GM12892 (cell line): ENCODE results near the gene GSTT2.
A peak's percentile ranks its signal among the peaks of the same experiment; 100 is the strongest.
"Not testable (repeated sequence)": the region's sequence is repeated elsewhere in the genome, so short reads cannot be mapped to it uniquely, and the experiment has no call there.

ENCODE experiments used
- DNase-seq: peaks from one replicate; pipeline ENCODE4 v3.0.0; 2011; ENCODE audit not compliant: insufficient read length
- FAIRE-seq: peaks from 2 replicates; lab custom pipeline; 2011; peaks lifted over from hg19 to GRCh38; lab: Jason Lieb, UNC
- POLR2A ChIP-seq: IDR thresholded peaks from 2 replicates; pipeline ENCODE4 v1.6.1; 2011; ENCODE audit warnings: low read depth, low read length, control low read depth
- POLR2AphosphoS5 ChIP-seq: IDR thresholded peaks from 2 replicates; pipeline ENCODE4 v1.6.1; 2011; ENCODE audit warnings: low read depth, low read length, control low read depth
- TAF1 ChIP-seq: IDR thresholded peaks from 2 replicates; pipeline ENCODE4 v1.6.1; 2011; ENCODE audit warnings: low read depth, mild to moderate bottlenecking, control low read depth, low read length, borderline replicate concordance

GSTT2 gene

DNA sequence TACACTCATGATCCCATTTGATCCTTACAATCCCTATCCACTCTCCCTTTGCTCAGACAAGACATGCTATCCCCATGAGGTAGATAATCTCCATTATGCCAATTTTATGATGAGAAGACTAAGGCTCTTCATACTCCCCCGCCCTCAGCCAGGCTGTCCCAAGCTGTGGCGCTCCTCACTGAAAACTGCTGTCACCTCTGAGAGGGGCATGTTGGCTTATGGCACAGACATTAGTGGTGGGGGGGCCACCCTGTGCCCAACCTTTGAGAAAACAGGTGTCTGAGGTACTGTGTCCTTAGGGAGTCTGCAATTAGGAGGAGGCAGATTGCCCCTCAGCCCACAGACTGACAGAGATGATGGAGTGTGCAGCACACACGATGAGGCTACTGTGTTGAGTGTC is 10.9 kb upstream of the GSTT2 start:
- FAIRE-seq (no peak), DNase-seq (no peak)
- no peak for TF ChIP-seq TAF1
- TF ChIP-seq POLR2AphosphoS5 = no peak
- no peak for TF ChIP-seq POLR2A

DNA sequence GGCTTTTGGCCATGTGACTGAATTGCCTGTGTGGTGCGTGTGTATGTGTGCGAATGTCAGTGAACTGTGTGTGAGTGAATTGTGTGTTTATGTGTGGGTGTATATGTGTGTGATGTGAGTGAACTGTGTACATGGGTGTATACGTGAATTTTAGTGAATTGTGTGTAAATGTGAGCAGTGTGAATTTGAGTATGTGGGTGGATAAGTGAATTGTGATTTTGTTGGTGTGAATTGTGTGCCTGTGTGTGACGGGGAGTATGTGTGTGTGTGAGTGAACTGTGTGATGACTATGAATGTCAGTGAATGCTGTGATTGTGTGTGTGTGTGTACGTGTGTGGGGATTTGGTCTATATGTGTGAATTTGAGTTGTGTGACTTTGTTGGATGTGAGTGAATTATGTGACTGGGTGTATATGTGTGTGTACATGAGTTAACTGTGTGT is 9.7 kb upstream of the GSTT2 start:
- FAIRE-seq (no peak), DNase-seq (no peak)
- TF ChIP-seq POLR2AphosphoS5 (no peak; the same call in 1 of the 2 replicates), POLR2A (no peak; the same call in 1 of the 2 replicates), TAF1 (no peak)

DNA sequence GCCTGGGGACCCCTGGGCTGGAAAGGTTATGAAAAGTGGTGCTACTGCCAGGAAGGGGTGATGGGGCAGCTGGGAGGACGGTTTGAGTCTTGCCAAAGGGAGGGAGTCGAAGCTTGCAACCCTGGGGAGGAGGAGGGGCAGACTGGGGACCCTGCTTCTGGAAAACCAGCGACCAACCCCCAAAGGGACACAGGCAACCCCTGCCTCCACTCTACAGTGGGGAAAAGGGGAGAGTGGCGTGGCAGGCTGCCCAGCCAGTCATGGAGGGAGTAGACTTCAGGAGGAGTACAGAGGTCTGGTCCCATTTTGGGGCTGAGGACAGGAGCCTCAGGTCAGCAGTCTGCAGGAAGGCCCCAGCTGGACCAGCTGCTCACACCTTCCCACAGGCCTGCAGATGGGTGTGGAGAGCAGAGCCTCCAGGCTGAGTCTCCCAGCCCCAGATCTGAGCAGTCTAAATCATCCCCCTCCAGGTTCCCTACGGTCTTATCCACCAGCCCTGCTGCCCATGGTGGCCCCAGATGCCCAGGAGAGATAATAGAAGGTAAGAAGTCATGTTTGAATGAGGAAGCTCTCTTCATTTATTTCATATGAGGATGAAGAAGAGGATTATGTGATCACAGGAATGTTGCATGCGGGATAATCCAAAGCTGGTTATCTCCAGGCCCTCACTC is 9.0 kb upstream of the GSTT2 start:
- DNase-seq (no peak), FAIRE-seq (no peak)
- no peak for TF ChIP-seq POLR2A
- TF ChIP-seq POLR2AphosphoS5 = no peak; the same call in 1 of the 2 replicates
- no peak for TF ChIP-seq TAF1

DNA sequence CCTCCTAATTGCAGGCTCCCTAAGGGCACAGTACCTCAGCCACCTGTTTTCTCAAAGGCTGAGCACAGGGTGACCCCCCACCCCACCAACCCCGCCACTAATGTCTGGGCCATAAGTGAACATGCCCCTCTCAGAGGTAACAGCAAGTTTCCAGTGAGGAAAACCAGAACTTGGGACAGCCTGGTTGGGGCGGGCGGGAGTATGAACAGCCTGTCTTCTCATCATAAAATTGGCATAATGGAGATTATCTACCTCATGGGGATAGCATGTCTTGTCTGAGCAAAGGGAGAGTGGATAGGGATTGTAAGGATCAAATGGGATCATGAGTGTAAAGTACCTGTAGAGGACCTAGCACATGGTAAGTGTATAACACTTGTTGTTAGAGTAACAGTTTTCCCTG is 8.0 kb upstream of the GSTT2 start:
- not testable (repeated sequence) for FAIRE-seq, DNase-seq

DNA sequence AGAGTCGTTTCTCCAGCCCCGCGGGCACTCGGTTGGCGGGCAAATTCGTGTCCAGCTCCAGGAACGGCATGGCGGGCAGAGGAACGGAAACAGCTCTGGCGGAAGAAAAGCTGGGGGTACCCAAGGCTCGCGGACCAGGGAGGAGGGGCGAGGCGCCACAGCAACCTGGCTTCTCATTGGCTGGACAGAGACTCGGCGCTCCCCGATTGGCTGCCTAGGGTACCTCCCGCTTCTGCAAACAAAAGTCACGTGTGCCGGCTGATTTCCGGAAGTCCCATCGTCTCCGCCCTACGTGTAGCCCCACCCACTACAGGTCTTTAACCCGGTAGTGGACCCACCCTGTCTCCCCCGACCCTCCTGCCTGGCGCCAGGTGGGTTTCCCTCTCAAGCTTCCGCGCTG is 5.6 kb upstream of the GSTT2 start, which contains the start of gene DDT:
TSS of gene DDT (minus strand) at position 97 of the 400 bp plus-strand sequence. CDS start at position 70, 27 bp downstream.
- DNase-seq = not testable (repeated sequence)
- FAIRE-seq = peak; percentile 99

DNA sequence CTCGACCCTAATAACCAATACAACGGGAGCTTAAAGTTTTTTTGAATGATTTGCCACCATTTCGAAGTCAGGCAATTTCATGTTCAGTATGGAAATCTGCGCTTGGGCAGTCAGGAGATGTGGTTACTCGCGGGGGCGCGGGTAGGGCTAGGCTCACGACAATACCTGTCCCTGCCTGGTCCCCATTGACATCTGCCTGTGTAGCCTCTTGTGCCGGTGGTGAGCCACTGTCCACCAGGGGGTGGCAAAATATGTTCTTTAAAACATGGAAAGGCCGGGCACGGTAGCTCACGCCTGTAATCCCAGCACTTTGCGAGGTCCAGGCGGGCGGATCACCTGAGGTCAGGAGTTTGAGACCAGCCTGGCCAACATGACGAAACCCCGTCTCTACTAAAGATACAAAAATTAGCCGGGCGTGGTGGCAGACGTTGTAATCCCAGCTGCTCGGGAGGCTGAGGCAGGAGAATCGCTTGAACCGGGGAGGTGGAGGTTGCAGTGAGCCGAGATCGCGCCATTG is 5.0 kb upstream of the GSTT2 start:
- FAIRE-seq, DNase-seq: not testable (repeated sequence)

DNA sequence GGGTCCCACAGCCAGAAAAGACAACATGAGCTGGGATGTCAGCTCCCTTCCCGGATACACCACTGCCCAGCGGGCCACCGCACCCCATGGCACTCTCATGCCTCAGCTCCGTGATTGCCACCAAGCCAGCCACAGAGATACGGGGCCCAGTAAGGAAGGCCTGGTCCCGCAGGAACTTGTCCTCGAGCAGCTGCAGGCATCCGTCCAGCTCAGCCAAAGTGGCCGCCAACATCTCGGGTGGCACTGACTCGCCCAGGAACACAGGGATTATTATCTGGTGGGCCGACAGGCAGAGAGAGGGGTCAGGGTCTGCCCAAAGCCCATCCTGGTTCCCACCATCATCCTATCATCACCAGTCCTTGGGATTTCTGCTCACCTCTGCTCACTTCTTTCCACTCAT is 2.6 kb upstream of the GSTT2 start:
- not testable (repeated sequence) for DNase-seq, FAIRE-seq

DNA sequence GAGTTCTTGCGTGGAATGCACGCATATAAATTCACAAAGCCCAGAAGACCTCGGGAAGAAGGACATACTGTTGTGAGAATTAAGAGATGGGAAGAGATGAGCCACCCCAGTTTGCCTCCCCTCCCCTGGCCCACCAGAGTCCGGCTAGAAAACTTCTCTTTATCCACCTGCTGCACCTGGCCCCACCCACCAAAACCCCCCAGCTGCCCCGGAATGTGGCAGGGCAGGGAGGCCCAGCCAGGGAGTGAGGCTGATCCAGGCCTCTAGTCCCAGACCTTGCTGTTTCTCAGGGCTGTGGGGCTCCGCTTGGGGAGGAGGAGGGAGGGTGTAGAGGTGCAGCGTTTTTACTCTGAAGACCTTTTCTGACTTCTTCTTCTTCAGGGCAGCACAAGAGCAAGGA is 633 bp downstream of the GSTT2 start:
- DNase-seq, FAIRE-seq: not testable (repeated sequence)

DNA sequence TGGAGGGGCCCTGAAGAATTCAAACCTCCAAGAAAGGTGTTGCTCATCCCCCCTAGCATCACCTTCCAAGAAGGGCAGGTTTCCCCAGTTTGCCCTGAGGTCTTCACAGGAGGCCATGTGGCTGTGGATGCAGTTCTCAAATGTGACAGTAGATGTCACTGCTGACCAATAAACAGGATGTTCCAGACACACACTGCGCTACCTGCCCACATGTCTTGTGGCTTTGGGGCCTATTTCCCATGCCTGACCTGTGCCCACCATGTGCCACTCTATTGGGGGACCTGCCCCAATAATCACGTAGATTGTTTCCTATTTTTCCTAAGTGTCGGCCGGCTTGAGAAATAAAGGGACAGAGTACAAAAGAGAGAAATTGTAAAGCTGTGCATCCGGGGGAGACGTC is 4.5 kb downstream of the GSTT2 start:
- DNase-seq (no peak), FAIRE-seq (peak; percentile 84)
- no peak for TF ChIP-seq POLR2AphosphoS5
- TF ChIP-seq POLR2A = no peak
- TF ChIP-seq TAF1 = no peak

DNA sequence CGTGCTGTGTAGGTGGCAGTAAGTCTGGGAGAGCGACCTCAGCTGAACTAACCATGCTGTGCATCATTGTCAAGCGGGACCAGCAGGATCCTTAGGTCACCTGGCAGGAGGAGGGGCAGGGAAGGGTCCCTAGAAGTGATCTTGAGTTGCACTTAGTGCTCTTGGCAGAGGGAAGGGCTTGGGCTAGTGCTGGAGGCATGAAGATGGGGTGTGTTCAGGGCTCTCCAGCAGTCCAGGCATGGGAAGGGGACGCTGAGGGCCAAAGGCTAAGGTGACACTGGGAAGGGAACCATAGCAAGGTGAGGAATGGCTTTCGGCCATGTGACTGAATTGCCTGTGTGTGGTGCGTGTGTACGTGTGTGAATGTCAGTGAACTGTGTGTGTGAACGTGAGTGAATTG is 6.2 kb downstream of the GSTT2 start:
- FAIRE-seq, DNase-seq: not testable (repeated sequence)

DNA sequence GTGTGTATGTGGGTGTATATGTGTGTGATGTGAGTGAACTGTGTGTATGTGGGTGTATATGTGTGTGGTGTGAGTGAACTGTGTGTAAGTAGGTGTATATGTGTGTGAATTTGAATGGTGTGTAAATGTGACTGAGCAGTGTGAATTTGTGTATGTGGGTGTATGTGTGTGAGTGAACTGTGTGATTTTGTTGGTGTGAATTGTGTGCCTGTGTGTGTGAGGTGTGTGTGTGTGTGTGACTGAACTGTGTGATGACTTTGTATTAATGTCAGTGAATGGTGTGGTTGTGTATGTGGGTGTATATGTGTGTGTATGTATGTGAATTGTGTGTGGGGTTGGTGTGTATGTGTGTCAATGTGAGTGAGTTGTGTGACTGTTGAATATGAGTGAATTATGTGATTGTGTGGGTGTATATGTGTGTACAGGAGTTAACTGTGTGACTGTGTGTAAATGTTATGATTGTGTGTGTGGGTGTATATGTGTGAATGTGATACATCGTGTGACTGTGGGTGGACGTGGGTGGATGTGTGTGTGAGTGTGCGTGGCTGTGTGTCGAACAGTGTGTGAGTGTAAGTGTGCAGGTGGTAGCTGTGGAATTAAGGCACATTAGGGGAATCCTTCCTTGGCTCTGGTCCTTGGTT is 6.7 kb downstream of the GSTT2 start:
- not testable (repeated sequence) for DNase-seq, FAIRE-seq

DNA sequence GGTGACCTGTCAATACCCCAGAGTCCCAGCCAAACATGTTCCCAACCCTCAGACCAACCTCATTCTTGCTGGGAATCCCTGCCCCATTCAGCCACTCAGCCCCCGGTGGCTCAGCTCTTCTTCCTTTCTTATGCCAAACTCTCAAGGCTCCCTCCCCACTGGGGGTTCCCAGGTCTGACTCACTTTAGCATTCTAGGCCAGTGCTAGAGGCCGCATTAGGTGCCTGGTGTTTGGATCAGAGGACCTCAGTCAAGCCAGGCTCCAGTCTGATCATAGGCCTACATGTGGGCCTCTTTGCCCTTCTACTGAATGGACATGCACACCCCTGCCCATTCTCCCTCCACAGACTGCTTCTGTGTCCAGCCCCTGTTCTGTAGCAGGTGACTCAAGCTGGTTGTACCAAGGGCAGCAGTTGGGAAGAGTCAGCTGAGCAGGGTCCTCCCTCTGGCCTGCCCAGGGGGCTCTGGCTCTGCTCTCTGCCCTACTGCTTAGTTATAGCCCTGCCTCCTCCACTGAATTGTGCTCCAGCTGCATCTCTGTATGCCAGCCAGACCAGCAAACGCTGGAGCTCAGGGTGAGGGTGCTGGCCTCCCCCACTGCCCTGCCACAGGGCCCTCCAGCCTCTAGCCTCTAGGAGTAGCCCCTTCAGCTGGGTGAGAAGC is 9.8 kb downstream of the GSTT2 start:
- not testable (repeated sequence) for FAIRE-seq, DNase-seq

DNA sequence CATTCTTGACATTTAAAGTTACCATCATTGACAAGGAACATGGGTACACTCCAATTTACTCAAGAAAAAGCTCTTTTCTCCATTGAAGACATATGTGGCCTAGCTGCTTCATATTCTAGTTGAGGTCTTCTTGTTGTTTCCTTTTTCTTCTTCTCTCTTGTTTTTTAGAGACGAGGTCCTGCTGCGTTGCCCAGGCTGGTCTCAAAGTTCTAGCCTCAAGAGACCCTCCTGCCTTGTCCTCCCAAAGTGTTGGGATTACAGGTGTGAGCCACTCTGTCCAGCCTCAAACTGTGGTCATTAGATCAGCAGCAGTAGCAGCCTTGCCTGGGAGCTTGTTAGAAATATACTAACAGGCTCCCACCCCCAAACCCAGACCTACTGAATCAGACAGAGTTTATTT is 13.1 kb downstream of the GSTT2 start:
- not testable (repeated sequence) for DNase-seq, FAIRE-seq

DNA sequence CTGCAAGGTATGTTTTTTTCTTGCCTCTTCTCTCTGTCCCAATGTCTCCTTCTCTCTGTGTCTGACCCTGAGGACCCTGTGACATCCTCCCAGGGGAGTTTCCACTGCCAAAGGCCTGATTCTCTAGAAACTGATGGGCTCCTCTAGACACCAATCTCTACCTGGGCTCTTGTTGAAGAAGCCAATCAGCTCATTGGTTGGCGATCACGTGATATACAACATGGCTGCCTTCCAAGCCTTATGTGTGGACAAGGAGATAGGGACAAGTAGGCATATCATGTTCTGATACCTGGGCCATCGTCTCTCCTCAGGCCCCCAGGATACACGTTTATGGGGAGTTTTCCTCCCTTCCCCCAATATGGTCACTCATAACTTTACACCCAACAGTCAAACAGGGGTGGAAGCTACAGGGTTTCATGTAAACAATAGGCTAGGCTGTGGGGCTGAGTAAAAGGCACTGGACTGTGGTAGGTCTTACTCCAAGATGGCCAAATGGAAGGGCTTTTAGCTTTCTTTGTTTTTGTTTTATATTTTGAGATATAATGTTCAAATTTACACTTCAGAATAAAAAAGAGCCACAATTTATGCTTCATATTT is 13.7 kb downstream of the GSTT2 start:
- not testable (repeated sequence) for DNase-seq

More for the DNA sequence above, 13.7 kb downstream of the GSTT2 start:
- FAIRE-seq = not testable (repeated sequence)
